HG03039 (cell line): ENCODE data around the gene BMPR1B.

Experiments
- ATAC-seq: cut with Tn5 transposase; IDR thresholded peaks from one replicate; pipeline ENCODE4 v1.9.1; 2021; ENCODE audit warnings: mild to moderate bottlenecking, moderate library complexity; ENCODE audit not compliant: unreplicated experiment

The BMPR1B gene

DNA sequence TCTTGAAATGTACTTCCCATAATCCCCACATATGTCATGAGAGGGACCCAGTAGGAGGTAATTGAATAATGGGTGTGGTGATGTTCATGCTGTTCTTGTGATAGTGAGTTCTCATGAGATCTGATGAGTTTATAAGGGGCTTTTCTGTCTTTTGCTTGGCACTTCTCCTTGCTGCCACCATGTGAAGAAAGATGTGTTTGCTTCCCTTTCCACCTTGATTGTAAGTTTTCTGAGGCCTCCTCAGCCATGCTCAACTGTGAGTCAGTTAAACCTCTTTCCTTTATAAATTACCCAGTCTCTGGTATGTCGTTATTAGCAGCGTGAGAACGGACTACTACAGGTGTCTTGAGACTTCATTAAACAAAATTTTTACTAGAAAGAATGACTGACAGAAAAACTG, 323.2 kb downstream of the BMPR1B start:
- ATAC-seq = no peak

DNA sequence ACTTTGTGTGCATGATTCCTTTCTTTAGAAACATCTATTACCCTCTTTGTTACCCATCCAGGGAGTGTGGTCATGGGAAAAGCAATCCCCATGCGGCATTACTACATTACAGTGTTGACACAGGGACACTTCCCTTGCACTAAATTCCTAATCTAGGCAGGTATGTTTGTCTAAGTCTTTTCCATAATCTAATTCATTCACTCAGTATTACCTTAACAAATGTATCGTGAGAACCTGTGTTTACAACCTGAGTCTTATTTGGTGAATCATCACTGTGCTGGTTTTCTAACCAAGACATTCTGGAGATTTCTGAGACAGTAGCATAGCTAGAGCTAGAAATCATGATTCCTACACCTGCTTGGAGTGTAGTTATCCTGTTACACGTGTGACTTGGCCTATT, 326.8 kb downstream of the BMPR1B start:
- no peak for ATAC-seq

DNA sequence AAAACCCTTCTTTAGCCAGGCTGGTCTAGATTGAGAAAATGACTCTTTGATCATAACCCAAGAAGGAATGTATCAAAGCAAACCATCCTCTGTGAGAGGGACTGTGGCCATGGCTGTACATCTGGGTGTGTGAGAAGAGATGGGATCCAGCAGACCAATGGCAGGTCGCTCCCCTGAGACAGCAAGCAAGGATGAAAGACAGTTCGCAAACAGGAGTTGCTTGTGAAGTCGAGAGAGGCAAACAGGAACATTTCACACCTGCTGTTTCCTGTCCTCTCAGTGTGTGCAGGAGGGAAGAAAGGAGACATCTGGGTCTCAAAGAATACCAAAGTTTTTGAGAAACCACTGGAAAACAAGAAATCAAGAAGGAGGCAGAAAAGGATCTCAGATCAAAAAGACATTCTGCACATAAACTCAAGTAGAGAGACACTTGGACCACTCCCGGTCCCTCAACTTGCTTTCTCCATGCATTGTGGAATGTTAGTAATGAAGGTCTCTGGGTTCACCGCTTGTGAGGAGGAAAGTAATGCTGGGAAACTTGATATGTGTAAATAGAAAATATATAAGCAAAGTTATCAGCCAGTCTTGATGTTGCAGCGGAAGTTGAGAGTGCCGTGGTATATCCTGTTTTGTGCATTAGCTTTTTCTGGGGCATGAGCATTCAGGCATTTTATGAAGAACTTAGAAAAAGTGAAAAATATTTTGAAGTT, 327.5 kb downstream of the BMPR1B start:
- no peak for ATAC-seq

DNA sequence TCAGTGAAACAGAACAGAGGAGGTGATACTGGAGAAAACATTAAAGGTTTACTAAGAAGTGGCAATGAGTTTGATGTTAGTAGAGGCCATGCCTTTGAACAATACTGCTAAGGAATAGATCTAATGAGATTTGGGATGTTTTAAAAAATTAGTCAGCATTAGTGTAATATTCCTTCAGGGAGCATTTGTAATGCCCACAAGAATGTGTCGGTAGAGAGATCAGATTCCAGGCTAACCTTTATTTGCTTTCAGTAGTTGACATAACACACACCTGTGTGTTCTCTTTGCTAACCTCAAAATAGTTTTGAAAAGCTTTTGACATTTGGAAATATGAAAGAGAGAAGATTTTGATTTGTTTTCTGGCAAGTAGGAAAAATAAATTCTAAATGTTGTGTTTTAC, 328.8 kb downstream of the BMPR1B start:
- ATAC-seq = no peak

DNA sequence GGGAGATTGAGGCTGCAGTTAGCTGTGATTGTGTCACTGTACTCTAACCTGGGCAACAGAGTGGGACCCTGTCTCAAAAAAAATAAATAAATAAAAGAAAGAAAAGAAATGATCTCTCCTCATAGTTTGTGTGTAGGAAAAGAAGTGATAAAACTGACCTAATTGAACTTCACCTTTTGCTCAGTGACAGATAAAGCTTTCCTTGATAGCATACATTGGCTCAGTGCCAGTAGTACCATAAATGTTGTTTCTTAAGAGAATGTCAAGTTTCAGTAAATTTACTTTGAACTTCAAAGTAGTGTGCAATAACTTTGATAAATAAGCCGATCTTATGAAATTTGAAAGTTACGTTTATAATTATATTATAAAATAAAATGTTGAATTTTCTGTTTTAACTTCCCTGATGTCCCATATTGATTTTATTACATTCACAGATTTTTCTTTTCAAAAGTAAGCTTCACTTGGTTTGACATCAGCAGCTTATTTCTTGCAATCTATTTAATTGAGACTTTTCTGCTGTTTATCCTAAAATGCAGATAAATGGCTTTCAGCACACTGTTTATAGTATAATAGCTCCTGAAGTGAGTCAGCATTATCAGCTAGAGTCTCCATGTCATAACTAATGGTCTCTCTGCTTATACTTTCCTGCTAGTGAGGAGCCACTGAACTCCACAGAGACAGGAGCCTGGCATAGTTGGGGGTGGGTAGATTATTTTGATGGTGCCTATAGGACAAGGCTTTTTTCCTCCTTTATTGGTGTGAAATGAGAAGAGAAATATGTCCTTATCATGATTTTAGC, 330.1 kb downstream of the BMPR1B start:
- no peak for ATAC-seq

DNA sequence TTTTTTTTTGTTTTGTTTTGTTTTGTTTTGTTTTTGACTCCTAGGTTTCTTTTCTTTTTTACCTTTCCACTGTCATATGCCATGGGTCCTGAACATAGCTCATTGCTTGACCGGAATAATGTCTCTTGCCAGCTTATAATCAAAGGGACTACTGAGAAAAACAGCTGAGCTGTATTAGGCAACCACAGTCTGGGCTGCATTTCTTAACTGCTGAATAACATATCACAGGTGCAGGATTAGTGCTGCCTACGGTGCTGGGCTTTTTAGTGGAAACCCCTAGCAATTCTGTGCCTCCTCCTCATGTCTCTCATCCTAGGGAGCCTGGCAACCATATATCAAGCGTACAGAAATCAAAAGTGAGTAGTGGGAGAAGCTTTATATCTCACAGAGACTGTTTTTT, 333.5 kb downstream of the BMPR1B start:
- no peak for ATAC-seq

DNA sequence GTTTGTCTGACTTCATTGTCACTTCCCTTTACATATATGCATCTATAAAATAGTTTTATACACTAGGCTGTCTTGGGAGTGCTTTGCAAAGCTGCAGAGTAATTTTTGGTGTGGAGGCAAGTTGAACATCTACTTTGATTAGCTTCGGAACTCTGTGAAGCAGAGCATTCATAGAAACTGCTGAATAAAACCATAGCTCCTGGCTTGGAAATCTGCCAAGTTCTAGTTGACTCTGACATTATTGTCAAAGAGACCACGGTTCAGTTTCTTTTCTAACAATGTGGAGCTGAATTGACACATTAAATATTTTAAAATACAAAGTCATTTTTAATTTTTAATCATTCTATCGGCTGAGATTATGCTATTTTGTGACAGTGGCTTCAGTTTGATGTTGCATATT, 335.0 kb downstream of the BMPR1B start:
- ATAC-seq = no peak

DNA sequence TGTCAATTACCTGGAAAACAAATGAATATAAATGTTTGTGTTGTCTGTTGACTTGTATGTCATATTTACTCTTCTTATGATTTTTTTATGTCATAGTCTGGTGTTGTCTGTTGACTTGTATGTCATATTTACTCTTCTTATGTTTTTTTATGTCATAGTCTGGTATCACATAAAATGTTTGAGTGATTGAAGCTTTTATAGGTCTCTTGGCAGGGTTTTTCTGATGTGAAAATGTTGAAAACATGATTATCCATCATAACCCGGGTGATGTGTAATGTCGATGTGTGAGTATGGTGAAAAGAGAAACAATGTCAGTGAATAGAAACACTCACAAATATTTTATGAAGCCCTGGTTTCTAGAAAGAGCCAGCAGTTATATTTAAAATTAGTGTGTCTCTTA, 335.7 kb downstream of the BMPR1B start:
- ATAC-seq = no peak

DNA sequence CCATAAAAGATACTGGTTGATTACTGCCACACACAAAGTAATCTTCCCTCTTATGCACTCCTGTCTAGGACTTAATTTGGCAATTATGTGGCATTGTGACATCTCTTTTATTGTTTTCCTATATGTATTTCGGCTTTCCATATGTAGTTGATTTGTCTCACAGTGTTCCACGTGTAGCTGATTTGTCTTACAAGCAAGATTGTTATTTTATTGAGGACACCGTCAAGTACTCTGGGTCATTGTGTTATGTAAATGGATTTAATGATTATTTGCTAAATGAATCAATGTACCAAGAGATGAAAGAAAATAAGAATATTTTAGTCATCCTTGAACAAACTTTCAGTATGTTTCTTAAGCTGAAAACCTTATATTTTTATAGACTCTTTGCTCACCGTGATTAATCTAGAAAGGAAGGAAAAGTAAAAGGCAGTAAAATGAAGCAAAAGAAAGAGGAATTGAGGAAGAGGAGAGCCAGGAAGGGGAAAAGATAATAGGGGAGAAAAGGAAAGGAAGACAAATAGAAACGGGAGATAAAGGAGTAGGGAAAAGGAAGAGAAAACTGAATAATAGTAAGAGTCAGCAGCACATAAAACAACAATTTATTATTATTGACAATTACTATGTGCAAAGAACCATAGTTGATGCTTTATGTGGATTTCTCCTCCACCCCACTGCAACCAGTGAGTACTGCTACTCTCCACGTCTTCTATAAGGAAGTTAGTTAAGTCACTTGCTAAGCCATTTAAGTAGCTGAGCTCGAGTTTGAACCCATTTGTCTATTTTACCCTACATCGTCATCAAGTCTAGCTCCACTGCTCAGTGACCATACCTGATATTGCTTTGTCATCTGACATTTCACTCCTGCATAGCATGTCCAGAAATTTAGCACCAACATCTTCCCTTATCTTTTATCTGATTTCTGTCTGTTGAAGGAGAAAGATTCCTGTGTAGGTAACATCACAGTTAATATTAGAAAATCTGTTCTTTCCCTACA, 336.5 kb downstream of the BMPR1B start:
- ATAC-seq = no peak

DNA sequence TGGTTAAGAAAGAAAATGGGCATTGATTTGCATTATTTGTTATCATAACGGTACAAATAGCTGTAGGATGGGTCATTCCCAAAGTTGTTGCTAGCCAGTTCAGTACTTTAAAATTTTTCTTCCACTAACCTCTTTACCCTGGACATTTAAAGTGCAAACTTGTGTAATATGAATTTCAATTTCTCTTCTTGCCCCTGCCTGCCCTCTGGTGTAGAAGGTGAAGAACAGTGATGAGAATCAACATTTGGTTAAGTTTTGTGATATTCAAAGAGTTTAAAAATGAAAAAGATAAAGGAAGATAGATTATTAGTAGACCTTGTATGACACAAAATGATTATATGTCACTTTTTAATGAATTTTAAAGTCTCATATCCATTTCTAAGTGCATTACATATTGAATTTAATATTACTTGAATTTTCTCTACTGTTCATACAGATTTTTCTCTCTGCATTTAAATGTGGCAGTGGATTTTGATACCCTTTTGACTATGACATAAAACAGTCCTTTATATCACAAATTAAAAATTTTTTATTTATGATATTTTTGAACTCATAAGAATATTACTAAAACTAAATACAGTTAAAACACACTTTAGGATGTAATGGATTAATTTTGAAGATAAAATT, 337.7 kb downstream of the BMPR1B start:
- no peak for ATAC-seq

DNA sequence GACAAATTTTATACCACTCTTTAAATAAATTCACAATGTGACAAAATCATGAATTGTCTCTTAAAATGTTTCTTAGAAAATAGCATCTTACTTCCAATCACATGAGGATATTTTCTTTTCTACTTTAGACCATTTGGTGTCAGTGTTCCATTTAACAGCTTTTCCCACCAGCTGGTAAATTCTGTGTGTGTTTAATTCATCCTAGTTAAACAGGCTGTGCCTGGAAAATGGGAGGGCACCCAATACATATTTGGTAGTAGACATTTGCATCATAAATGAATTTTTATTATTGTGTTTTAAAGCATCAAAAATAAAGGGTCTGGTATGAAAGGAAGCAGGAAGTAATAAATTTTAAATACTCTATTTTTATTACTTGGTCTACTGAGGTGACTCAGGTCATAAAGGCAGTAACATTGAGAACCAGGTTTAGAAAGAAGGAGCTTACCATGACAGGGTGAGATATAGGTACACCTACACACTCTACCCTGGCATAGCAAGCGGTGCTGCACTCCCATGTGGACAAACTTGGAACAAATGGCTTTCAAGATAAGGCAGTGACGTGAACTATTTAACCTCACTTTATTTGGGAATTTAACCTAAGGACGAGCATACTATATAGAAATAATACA, 344.5 kb downstream of the BMPR1B start:
- ATAC-seq = no peak

DNA sequence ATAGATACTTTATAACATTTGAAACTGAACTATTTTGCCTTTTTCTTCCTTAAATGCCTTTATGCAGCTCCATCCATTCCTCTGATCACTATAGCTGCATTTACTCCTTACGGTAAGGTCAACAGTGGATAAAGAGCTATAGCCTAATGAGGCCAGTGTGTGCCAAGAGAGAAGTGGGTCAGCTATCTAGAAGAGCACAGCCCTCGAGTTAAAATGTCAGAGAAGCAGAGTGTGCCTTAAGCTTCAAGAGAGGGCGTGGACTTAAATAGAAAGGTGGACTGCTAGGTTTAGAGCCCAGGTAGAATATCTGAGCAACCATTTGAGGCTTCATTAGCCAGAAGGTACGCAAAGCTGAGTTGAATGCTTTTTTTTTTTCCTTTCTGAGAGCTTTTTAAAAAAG, 347.4 kb downstream of the BMPR1B start:
- no peak for ATAC-seq

DNA sequence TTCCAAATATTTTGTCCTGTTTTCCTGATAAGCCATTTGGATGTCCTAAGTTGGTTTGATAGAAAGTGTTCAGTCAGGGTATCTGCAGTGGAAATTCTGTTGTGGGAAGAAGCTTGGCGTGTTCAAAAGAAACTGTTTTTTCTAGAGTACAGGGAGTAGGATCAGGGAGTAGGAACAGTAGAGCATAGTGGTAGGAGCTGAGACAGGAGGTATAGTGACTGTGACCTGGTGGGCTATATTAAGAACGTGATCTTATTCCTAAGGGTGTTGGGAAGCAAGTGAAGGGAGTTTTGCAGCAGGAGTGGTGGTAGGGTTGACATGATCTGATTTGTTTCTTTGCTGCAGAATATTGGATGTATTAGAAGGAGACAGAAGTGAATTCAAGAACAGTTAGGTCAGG, 348.2 kb downstream of the BMPR1B start:
- ATAC-seq = no peak

DNA sequence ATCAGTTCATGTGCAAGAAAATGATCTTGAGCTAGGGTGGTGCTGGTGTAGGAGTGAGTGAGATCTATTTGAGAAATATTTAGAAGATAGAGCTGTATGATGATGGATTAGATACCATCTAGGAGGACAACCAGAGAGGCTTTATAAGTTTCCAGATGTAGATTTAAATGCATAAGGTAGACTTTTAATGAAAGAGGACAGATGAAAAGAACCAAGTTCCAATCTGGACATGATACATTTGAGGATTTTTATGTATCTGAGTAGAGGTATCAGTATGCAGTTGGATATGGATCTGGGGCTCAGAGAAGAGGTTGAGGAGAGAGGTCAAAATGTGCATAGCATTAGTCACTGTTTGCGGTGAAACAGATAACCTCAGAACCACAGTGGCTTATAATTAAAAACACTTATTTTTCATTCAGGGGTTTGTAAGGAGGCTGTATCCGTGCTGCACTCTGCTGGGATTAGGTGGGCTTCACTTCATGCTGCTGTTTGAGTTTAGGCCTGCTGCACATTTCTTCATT, 348.7 kb downstream of the BMPR1B start:
- ATAC-seq = no peak

DNA sequence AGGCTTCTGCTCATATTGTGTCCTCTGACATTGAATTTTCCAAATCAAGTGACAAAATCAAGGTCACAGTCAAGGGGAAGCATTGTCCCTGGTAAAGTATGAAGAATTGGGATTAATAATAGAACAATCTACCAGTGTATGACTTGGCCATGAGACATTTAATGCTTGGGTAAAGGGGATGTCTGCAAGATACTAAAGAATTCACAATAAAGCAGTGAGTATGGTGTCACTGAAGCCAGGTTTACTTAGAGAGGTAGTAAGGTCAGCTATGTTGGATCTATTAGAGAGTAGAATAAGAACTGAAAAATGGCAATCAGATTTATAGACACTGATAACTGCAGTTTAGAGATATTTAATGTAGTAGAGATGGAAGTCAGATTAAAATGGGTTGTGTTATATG, 349.2 kb downstream of the BMPR1B start:
- ATAC-seq = no peak

DNA sequence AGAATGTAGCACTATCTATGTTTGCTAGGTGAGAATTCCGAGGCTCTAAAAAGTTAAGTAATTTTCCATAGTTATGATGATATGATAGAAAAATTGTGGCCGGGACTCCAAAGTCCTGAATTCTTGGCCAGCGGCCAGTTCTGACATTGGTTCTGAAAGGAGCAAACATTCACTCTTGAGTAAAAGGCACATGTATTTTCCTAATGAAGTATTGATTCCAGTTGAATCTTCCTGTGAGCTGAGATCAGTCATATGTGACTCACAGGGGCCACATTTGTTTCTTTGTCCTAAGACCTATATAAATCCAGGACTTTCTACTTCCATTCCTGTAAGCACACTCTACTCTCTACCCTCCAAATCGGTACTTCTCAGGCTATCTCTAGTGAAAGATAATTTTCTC, 349.9 kb downstream of the BMPR1B start:
- ATAC-seq = no peak

DNA sequence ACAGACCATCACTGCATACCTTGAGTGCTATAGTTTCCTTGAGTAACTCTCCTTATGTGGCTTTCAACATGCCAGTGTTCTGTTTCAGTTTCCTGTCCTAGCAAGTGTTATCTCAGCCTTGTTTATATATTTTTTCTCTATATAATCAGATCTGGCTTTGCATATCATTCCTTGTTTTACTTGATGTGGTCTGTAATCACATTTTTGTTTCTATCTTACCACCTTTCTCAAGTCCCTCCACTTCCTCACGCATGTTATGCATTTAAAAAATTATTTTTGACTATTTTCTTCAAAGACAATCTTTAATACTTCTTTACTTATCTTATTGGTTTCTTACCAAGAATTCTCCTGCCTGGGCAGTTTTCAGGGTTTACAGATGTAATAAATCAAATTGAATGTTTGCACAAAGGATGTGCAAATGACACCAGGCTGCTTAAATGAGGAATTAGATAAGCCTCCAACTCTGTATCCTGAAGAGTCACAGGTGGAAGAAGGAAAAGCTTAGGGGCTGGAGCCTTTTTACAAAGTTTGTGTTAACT, 351.2 kb downstream of the BMPR1B start:
- ATAC-seq = no peak

DNA sequence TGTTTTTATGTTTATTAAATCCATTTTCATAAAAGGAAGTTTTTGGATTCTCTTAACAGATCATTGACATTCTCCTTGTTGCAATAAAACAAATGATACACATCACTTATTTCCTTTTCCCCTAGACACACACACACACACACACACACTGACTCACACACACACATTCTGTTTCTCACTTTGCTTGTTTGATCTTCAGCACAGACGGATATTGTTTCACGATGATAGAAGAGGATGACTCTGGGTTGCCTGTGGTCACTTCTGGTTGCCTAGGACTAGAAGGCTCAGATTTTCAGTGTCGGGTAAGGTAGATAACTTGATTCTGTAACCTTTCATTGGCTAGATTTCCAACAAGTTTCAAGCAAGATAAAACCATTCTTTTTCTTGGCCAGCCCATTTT, 356.8 kb downstream of the BMPR1B start:
- no peak for ATAC-seq

DNA sequence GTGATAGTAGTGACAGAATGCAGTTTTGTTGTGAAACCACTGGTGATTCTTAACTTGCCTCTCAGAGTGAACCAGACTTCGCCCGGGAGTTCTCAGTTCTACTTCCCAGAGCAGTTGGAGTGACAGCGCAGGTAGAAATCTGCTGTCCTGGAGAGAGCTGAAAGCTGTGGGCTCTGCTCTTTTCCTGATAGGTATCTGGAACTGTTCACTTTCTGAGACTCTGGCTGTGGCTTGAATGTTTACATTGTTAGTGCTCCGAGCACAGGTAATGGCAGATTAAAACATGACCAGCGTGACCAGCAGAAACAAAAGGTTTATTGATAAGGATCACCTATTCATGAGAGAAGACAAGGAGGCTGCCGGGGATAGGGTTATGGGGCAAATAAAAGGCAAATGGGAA, 360.7 kb downstream of the BMPR1B start:
- ATAC-seq = no peak

DNA sequence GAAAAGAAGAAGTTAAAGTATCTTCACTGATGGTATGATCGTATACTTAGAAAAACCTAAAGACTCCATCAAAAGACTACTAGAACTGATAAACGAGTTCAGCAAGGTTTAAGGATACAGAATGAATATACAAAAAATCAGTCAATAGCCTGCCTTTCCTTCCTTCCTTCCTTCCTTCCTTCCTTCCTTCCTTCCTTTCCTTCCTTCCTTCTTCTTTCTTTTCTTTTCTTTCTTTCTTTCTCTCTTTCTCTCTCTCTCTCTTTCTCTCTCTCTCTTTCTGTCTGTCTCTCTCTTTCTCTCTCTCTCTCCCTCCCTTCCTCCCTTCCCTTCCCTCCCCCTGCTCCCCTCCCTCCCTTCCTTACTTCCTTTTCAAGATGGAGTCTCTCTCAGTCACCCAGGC, 362.7 kb downstream of the BMPR1B start:
- ATAC-seq = no peak
